ENCODE measurements around the gene FHOD3. TPM values are rescaled to one million over a fixed set of nuclear protein-coding genes. Genes with fewer than 3 reads are reported as not detected.

The FHOD3 gene
- total and polyA plus RNA-seq, 2 of the 8 experiments (the other 6 are each of a cell fraction or from before 2014, with no cell fraction given) = 9.7 to 10.5 TPM

GRCh38 chr18:36769172-36769571, 471.7 kb downstream of the FHOD3 start:
- Histone ChIP-seq H2AK5ac (ENCODE audit: low read depth, low read length) (no peak overlapping the region), H3K4me3 (ENCODE audit: extremely low read depth in 1 of 4, insufficient read depth in 2 of 4, low read depth in 3 of 4, low read length in 4 of 4) (no peak overlapping the region), H4K8ac (ENCODE audit: extremely low read depth, insufficient read depth, low read length) (no peak overlapping the region), H2BK120ac (replicated peaks; ENCODE audit: low read depth, low read length) (no peak overlapping the region), H3K4ac (replicated peaks; ENCODE audit: insufficient read length, low read depth, low read length) (no peak overlapping the region), H3K36me3 (ENCODE audit: control insufficient read depth in 2 of 4, insufficient read depth in 4 of 4, low read length in 3 of 4) (no peaks in the 10 kb centered on the region), H3K79me2 (ENCODE audit: control insufficient read depth in 1 of 2, insufficient read depth in 2 of 2, low read length in 2 of 2) (no peaks in the 10 kb centered on the region), H2BK5ac (ENCODE audit: low read depth, low read length) (no peak overlapping the region), H3K23ac (ENCODE audit: insufficient read length) (no peak overlapping the region), H2BK20ac (ENCODE audit: low read length) (no peak overlapping the region), H3K56ac (replicated peaks; ENCODE audit: insufficient read length, low read depth, low read length) (no peak overlapping the region), H4K91ac (replicated peaks; ENCODE audit: insufficient read length, low read length) (no peak overlapping the region), H3K9ac (replicated peaks in 1 of 4; ENCODE audit: extremely low read depth in 1 of 4, low read depth in 3 of 4, low read length in 3 of 4) (no peak overlapping the region), H2AFZ (ENCODE audit: low read length) (no peak overlapping the region), H3K27me3 (replicated peaks in 1 of 4; ENCODE audit: control insufficient read depth in 3 of 4, extremely low read depth in 1 of 4, insufficient read depth in 3 of 4, low read length in 3 of 4) (no peaks in the 10 kb centered on the region), H3K79me1 (ENCODE audit: low read depth, low read length) (no peaks in the 10 kb centered on the region), H3K18ac (ENCODE audit: extremely low read depth, low read length) (no peak overlapping the region), H3K23me2 (ENCODE audit: low read depth, low read length) (peaks cover 2% of the 10 kb centered on the region; the same call in 1 of the 2 replicates), H3K9me3 (ENCODE audit: insufficient read depth in 2 of 2, low read depth in 1 of 2, low read length in 1 of 2) (no peaks in the 10 kb centered on the region), H4K5ac (ENCODE audit: insufficient read length, low read depth, low read length) (no peak overlapping the region), H4K20me1 (replicated peaks in 1 of 2; ENCODE audit: control insufficient read depth in 1 of 2, insufficient read depth in 2 of 2, low read length in 2 of 2) (no peaks in the 10 kb centered on the region), H2BK12ac (ENCODE audit: low read depth, low read length) (no peak overlapping the region), H3K4me2 (ENCODE audit: insufficient read depth in 1 of 2, low read depth in 2 of 2, low read length in 2 of 2) (no peak overlapping the region), H3K27ac (ENCODE audit: low read depth, low read length) (no peak overlapping the region), H2BK15ac (ENCODE audit: low read length) (no peak overlapping the region), H3K4me1 (replicated peaks in 1 of 4; ENCODE audit: control insufficient read depth in 3 of 4, insufficient read depth in 4 of 4, low read length in 3 of 4) (no peaks in the 10 kb centered on the region), H3K14ac (ENCODE audit: insufficient read length) (no peak overlapping the region)
- ChIA-PET POLR2A (ENCODE audit: partially characterized antibody) (no interaction called here), CTCF (ENCODE audit: partially characterized antibody) (interaction anchor here (0.6 to 3.1 kb wide), 15 partner anchors 10 to 705 kb away, joined by 3 to 17 read pairs (median 4); no protein-coding TSS in a partner anchor)
- WGBS, 2 experiments (ENCODE audit: extremely low coverage in 1 of 2, insufficient coverage in 1 of 2, insufficient read length in 1 of 2, insufficient replicate concordance in 2 of 2, low coverage in 1 of 2, low lambda C conversion rate in 2 of 2, missing lambda C conversion rate in 1 of 2) = 89% methylated on average over 10 of the region's 10 CpGs; no CpG with 5 or more reads in 1 of the 2 experiments
- TF ChIP-seq NANOG (IDR thresholded peaks at IDR 0.05; ENCODE audit: insufficient read depth, low read depth, low read length, poor library complexity, severe bottlenecking) (no peak), CBX5 (IDR thresholded peaks at IDR 0.05; ENCODE audit: low read depth, low read length) (no peak), ATF3 (IDR thresholded peaks at IDR 0.05; ENCODE audit: insufficient read depth, low read depth, low read length) (no peak), TBP (IDR thresholded peaks at IDR 0.05; ENCODE audit: low read depth, low read length) (no peak), CTCF (IDR thresholded peaks at IDR 0.05; ENCODE audit: control extremely low read depth in 1 of 3, insufficient read depth in 1 of 3, low read depth in 1 of 3, low read length in 3 of 3) (no peak), RBBP5 (IDR thresholded peaks at IDR 0.05; ENCODE audit: borderline replicate concordance, low read depth, low read length) (no peak), MAX (IDR thresholded peaks at IDR 0.05) (no peak)
- no peak for FAIRE-seq
- no peak for DNase-seq (ENCODE audit: low read depth in 1 of 2, low spot score in 2 of 2)
